Activated naive CD4-positive, alpha-beta T cell treated with anti-CD3 and anti-CD28 coated beads, Interleukin-2, amount 10 ng/mL, durations not matched to agents 7 days and 5 days (primary cell): Measurements from ENCODE around the gene ALDH3A2.

Experiments used
- CTCF ChIA-PET: fragments of 350-600 bp; sonication (Branson Sonifier 250); formaldehyde crosslinking; loops from one replicate; lab custom pipeline; 2021; ENCODE audit warnings: antibody characterized with exemption; lab: Charles Lee
- DNase-seq: peaks from one replicate; pipeline ENCODE4 v3.0.0-alpha.2; 2020
- H3K27ac Mint-ChIP-seq: one replicate; pipeline ENCODE4 v1.8.0; 2021; ENCODE audit warnings: mild to moderate bottlenecking, moderate library complexity, mixed read lengths
- H3K27me3 Mint-ChIP-seq: one replicate; pipeline ENCODE4 v1.8.0; 2021; ENCODE audit warnings: mild to moderate bottlenecking, mixed read lengths
- H3K36me3 Mint-ChIP-seq: one replicate; pipeline ENCODE4 v1.8.0; 2021; ENCODE audit warnings: mixed read lengths
- H3K4me1 Mint-ChIP-seq: one replicate; pipeline ENCODE4 v1.8.0; 2021; ENCODE audit warnings: mixed read lengths
- H3K4me3 Mint-ChIP-seq: one replicate; pipeline ENCODE4 v1.8.0; 2021; ENCODE audit warnings: mild to moderate bottlenecking, moderate library complexity, mixed read lengths
- H3K9me3 Mint-ChIP-seq: one replicate; pipeline ENCODE4 v1.8.0; 2021; ENCODE audit warnings: mixed read lengths

The ALDH3A2 gene

DNA sequence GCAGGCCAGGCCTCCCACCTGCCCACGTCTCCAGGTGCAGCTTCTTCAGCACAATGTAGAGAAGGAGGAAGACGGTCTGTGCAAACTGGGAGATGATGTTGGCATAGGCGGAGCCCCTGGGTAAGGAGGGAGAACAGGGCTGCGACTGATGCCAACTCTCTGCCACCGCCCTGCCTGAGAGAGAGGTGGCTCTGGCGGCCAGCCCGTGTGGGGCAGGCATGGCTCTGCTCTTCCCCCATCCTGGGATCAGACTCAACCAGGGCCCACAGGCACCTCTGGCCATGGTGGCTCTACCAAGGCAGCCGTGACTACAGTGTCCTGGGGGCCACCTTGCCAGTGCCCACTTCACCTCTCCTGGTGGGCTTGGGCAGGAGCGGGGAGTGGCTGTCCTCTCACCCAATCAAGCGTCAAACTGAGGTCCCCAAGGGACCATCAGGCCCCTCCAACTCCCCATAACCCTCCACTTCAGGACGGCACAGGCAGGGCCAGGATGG is 59.2 kb downstream of the ALDH3A2 start:
- CTCF ChIA-PET, result no interaction called here
- H3K9me3 Mint-ChIP-seq, result no peaks in the 10 kb centered on the region
- peaks cover 3% of the 10 kb centered on the region for H3K27me3 Mint-ChIP-seq
- DNase-seq, result no peak
- H3K27ac Mint-ChIP-seq, result no peak overlapping the region
- no peaks in the 10 kb centered on the region for H3K4me1 Mint-ChIP-seq
- no peaks in the 10 kb centered on the region for H3K36me3 Mint-ChIP-seq
- no peak overlapping the region for H3K4me3 Mint-ChIP-seq

DNA sequence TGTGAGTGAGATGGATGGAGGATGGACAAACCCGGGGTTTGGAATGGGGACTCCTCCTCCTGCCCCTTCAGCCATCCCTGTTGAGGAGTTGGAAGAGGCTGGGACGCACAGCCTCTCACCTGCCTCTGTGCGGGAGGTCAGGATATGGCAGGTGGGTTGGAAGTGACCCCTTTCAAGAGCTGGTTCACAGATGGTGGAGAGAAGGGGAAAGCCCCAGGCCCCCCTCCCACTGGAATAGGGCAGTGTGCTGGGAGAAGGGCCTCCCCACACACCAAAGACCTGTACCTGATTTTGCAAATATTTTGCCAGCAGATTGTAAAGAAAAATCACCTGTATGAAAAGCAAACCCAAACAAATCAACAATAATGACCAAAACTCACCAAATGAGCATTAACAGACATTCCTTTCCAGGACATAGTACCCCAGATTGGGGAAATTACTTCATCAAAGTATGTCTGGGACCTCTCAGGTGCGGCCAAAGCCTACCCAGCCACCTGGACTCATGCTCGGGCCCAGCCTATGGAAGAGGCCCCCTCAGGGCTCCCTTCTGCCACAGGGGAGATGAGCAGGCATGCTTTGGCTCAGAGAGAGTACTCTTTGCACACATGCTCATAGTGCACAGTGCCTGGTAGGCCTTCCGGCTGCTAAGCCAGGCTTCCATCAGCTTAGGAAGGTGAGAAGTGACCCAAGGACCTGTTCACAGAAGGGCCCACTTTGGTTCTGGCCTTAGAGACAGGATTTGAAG is 60.1 kb downstream of the ALDH3A2 start:
- H3K36me3 Mint-ChIP-seq, result no peaks in the 10 kb centered on the region
- CTCF ChIA-PET, result no interaction called here

DNA sequence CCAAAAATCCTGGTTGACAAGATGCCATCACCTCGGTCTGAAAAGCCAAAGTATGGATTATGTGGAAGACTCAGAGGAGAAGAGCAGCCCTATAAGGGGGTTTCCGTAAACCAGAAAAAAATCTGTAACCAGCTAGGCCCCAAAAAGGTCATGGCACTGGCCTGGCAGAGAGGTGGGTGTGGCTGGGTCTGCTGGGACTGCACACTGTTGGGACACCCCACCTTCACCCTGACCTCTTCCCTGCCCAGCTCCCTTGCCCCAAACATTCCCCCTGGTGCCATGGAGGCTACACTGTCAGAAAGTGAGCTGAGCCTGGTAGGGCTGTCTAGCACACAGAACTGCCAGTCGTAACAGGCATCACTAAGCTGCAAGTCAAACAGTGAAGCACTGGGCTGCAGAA is 61.3 kb downstream of the ALDH3A2 start:
- Mint-ChIP-seq H3K4me3 (no peak overlapping the region), H3K36me3 (no peaks in the 10 kb centered on the region), H3K4me1 (no peaks in the 10 kb centered on the region), H3K9me3 (no peaks in the 10 kb centered on the region), H3K27ac (no peak overlapping the region), H3K27me3 (peaks cover 3% of the 10 kb centered on the region)
- CTCF ChIA-PET, result no interaction called here
- DNase-seq, result no peak

More for the DNA sequence above, 60.1 kb downstream of the ALDH3A2 start:
- Mint-ChIP-seq H3K4me1 (no peaks in the 10 kb centered on the region), H3K4me3 (no peak overlapping the region), H3K27me3 (peaks cover 3% of the 10 kb centered on the region), H3K27ac (no peak overlapping the region), H3K9me3 (no peaks in the 10 kb centered on the region)
- DNase-seq, result no peak

DNA sequence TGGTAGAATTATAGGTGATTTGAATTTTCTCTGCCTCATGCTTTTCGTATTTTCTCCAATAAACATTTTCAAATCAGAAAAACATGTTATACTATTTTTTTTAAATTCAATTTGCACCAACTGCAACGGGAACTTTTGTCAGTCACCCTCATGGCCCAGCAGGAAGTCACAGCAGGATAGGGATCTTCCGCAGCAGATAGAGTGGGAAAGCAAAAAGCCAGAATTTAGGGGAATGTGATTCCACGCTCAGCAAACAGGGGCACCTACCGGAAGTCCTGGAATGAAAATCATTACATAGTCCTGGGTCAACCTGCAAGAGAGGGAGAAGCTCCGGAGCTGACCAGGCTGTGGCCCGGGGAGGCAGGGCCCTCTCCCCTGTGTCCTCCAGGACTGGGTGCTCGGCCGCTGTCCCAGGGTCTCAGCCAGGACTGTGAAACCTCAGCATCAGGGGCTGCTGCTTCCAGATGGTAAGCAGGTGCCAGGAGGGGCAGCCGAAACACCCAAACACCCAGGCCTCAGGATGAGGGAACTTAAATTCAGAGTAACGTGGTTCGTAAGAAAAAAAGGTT is 64.0 kb downstream of the ALDH3A2 start:
- no peak for DNase-seq
- CTCF ChIA-PET, result no interaction called here
- Mint-ChIP-seq H3K9me3 (no peaks in the 10 kb centered on the region), H3K4me1 (no peaks in the 10 kb centered on the region), H3K36me3 (no peaks in the 10 kb centered on the region), H3K4me3 (no peak overlapping the region), H3K27ac (no peak overlapping the region), H3K27me3 (peaks cover 3% of the 10 kb centered on the region)

DNA sequence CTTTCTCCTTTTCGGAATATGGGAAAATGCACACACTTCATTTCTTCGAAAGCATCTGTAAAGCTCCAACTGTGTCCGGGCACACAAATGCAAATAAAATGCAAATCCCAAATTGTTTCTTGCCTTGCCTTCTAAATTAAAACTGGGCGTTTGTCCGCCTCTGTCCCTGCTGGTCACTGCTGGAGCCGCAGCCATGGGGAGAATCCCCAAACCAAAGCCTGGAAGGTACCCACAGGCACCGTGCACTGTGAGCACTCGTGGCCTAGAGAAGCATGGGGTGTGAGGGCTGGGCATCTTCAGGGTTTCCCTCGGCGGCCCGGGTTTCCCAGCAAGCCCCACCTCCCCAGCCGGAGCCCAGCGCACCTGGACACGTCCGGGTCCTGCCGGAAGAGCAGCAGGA is 64.9 kb downstream of the ALDH3A2 start:
- Mint-ChIP-seq H3K4me3 (no peak overlapping the region), H3K27ac (no peak overlapping the region), H3K27me3 (no peaks in the 10 kb centered on the region), H3K9me3 (no peaks in the 10 kb centered on the region), H3K36me3 (no peaks in the 10 kb centered on the region), H3K4me1 (no peaks in the 10 kb centered on the region)
- CTCF ChIA-PET, result no interaction called here
- no peak for DNase-seq

DNA sequence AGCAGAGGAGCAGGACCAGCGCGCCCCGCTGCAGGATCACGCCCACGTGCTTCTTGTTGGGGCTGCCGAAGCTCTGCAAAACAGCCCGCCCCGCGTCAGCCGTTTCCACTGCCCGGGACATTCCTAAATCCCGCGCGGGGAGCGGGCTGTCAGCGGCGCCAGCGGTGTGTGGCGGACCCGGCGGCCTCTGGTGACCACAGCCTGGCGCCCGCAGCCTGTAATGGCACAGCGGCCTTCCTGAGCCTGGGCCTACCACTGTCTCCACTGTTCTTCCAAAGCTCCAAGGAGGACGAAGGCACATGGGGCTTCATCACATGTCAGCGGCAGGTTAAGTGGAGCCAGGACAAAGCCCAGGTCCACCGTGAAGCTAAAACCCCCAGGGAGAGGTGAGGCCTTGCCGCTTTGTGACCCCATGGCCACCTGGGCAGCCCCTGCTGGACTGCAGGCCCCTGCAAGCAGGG is 65.4 kb downstream of the ALDH3A2 start:
- no peak overlapping the region for H3K27ac Mint-ChIP-seq
- H3K27me3 Mint-ChIP-seq, result peaks cover 3% of the 10 kb centered on the region
- no peaks in the 10 kb centered on the region for H3K36me3 Mint-ChIP-seq
- CTCF ChIA-PET, result no interaction called here
- DNase-seq, result no peak
- no peaks in the 10 kb centered on the region for H3K9me3 Mint-ChIP-seq
- H3K4me1 Mint-ChIP-seq, result no peaks in the 10 kb centered on the region
- H3K4me3 Mint-ChIP-seq, result no peak overlapping the region

DNA sequence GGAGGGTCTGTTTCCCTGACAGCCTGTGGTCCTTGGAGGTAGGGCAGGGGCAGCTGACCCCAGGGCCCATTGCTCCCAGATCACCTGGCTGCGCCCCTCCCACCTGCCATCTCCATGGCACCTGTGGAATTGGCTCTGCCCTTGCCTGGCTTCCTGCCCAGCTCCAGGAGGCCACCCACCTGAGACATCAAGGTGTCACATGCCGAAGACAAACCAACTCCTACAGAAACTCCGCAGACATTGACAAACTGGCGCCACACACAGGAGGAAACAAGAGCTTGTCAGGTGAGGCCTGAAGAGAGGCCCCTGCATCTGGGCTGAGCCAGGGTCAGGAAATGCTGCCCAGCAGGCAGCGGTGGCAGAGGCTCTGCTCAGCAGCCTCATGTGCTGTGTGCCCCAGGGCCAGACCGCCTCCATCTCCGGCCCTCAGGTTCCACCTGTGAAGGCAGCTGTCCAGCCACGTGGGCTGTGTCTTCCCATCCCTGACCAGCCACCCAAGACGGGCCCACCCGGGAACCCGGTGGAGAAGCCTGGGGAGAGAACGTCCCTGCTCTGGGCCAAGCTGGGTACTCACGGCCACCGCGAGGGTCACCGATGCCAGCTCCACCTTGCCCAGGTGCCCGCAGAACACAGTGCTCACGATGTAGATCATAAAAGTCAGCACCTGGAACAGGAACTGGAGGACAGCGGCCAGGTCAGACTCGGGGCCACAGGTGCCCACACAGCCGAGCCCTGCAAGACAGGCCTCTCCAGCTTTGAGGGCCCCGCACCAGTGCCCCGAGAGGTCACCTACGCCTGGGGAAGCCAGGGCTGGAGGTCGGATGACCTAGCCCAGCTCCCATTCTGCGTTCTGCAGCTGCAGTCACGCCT is 66.2 kb downstream of the ALDH3A2 start:
- no peaks in the 10 kb centered on the region for H3K9me3 Mint-ChIP-seq
- no peak overlapping the region for H3K27ac Mint-ChIP-seq
- H3K27me3 Mint-ChIP-seq, result peaks cover 11% of the 10 kb centered on the region
- H3K36me3 Mint-ChIP-seq, result no peaks in the 10 kb centered on the region
- no peak for DNase-seq
- H3K4me3 Mint-ChIP-seq, result no peak overlapping the region
- H3K4me1 Mint-ChIP-seq, result no peaks in the 10 kb centered on the region
- CTCF ChIA-PET, result no interaction called here

DNA sequence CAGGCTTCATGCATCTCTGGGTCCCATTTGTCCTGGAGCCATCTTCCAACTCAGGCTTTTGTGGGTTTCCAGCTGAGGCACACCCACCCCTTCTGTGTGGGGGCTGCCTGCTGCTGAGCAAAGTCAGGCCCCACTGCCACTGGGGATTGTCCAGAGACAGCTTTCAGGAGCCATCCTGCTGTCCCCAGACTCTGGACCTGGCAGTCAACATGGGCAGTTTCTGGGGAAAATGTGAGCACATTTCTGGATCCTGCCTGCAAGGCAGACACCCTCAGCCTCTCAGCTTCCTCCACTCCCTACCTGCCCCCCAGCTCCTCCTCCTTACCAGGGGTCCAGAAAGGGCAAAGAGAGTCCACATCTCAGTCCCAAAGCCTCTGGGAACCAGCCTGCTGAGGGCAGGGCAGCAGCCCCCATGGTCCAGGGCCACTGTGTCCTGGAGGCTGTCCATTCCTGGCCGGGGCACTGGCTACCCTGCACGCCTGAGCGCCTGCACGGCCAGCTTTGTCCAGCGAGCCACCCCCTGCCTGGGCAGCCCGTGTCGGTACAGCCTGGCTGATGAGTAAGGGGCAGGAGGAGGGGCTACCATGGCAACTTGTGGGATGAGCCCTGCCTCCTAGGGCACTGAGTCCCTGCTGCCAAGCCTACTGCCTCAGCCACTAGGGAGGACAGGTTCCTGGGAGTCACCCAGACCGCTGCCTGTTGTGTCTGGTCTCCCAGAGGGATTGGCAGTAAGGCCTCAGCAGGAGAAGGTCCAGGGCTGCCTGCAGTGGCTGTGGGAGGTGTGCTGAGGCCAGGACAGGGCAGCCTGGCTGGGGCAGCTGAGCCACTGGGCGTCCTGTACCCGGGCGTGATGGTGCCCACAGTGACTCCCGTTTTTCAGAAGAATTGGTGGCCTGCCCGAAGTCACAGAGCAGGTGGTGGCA is 67.8 kb downstream of the ALDH3A2 start, which contains the start of gene SLC47A2:
Gene SLC47A2, minus strand, starts transcription at position 477 of the 923 bp plus-strand sequence. Its CDS starts 29 bp downstream, at position 448.
- H3K27ac Mint-ChIP-seq, result no peak within 1 kb of the TSS
- no peak for DNase-seq
- H3K9me3 Mint-ChIP-seq, result no peaks in the 10 kb centered on the region
- H3K4me1 Mint-ChIP-seq, result no peaks in the 10 kb centered on the region
- no peak within 1 kb of the TSS for H3K4me3 Mint-ChIP-seq
- CTCF ChIA-PET, result no interaction called here
- peaks cover 21% of the 10 kb centered on the region for H3K27me3 Mint-ChIP-seq
- H3K36me3 Mint-ChIP-seq, result no peaks in the 10 kb centered on the region

DNA sequence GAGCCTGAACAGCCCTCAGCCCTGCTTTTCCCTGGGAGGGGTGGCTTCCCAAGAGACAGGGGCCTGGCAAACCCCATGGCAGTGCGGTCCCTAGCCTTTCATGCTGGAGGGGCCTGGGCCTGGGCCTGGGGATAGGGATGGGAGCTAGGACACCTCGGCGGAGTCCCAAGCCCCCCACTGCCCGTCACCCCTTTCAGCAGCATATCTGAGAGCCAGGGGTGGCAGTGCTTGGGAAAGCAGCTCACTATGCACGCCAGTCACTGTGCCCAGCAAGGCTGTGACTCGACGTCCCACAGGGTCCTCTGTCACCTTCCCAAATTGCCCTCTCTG is 68.4 kb downstream of the ALDH3A2 start:
- DNase-seq, result no peak
- Mint-ChIP-seq H3K9me3 (no peaks in the 10 kb centered on the region), H3K27ac (no peak overlapping the region), H3K27me3 (peaks cover 22% of the 10 kb centered on the region), H3K36me3 (no peaks in the 10 kb centered on the region), H3K4me3 (no peak overlapping the region), H3K4me1 (no peaks in the 10 kb centered on the region)
- CTCF ChIA-PET, result no interaction called here

DNA sequence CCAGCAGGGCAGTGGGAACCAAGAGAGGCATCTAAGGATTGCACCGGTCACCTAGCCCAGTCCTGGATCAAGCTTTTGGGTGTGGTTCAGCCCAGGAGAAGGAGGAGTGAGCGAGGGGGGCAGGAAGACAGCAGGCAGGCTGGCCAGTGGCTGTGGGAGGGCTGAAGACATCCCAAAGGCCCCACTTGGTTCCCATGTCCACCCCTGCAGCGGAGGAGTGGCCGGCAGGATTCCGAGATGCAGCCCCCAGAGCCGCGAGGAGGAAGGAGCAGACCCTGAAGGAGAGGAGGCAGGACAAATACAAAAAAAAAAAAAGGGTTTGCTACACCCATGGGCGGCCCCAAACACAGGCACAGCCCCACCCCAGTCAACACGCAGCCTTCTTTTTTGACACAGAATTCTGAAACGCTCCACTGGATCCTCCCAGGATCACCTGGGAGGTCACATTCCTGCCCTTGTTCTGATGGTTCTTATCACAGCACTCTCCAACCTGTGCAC is 68.9 kb downstream of the ALDH3A2 start:
- CTCF ChIA-PET, result interaction anchor here (1.0 kb wide), 1 partner anchor 49 kb away, joined by 3 read pairs; no protein-coding TSS in a partner anchor
- Mint-ChIP-seq H3K9me3 (no peaks in the 10 kb centered on the region), H3K36me3 (no peaks in the 10 kb centered on the region)

DNA sequence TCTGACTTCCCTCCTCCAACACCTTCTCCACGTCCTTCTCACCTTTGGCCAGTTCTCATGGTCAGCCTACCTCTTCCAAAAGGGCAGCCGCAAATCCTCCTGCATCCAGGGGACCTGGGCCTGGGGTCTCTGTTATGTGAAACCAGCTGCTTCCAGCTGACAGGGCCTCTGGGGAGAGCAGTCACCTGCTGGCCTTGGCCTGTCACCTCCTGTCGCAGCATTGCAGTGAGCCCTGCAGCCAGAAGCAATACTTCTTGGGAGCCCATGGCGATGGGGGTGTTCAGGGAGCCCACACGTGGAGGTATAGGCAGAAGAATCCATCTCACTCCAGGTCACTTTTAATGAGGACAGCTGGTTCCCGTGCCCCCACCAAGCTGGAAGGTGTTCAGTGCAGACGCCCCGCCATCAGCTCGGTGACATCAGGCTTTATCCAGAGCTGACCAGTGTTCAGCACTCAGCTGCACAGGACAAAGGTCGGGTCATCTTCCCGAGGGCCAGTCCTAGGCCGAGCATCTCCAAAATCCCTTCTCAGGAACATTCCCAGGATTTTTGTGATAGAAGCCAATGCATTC is 69.6 kb downstream of the ALDH3A2 start:
- Mint-ChIP-seq H3K4me3 (no peak overlapping the region), H3K36me3 (no peaks in the 10 kb centered on the region), H3K4me1 (no peaks in the 10 kb centered on the region), H3K27me3 (peaks cover 26% of the 10 kb centered on the region), H3K27ac (no peak overlapping the region), H3K9me3 (no peaks in the 10 kb centered on the region)
- DNase-seq, result no peak
- CTCF ChIA-PET, result interaction anchor here (1.0 kb wide), 1 partner anchor 49 kb away, joined by 3 read pairs; no protein-coding TSS in a partner anchor

More for the DNA sequence above, 68.9 kb downstream of the ALDH3A2 start:
- Mint-ChIP-seq H3K27me3 (peaks cover 25% of the 10 kb centered on the region), H3K4me1 (no peaks in the 10 kb centered on the region), H3K27ac (no peak overlapping the region), H3K4me3 (no peak overlapping the region)
- no peak for DNase-seq

DNA sequence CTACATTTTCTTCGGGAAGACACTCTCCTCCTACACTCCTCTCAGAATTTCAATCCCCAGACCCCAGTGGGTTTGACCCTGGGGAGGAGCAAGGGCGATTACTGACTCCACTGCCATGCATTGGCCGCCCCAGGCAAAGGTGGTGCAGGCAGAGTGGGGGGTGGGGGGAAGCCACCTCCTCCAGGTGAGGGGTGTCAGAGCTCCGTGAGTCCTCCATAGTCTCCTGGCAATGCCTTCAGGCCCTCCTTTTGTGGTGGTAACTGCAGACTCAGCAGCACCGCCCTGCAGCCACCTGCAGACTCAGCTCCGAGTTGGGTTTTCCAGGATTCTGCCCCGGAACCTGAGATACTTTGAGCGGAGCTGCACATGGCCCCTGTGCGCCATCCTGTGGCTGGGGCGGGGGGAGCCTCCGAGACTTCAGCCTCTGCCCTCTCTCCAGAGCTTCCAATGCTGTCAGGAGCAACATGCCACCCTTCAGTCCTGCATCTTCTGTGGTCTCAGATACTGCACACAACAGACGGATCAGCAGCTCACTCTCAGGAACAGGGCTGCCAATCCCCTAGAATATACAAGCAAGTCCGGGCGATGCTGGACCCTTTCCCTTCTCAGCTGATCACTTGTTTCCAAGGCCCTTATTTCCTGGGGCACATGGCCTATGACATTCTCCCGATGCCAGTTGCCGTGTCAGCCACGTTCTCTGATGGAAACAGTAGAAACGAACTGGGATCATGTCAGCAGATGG is 70.2 kb downstream of the ALDH3A2 start:
- Mint-ChIP-seq H3K27ac (no peak overlapping the region), H3K9me3 (no peaks in the 10 kb centered on the region), H3K36me3 (no peaks in the 10 kb centered on the region), H3K4me1 (peaks cover 1% of the 10 kb centered on the region), H3K27me3 (peaks cover 28% of the 10 kb centered on the region), H3K4me3 (no peak overlapping the region)
- CTCF ChIA-PET, result interaction anchor here (0.6 kb wide), 1 partner anchor 157 kb away, joined by 3 read pairs; no protein-coding TSS in a partner anchor
- DNase-seq, result no peak
